HepG2 (cell line): Measurements from ENCODE around the gene IGFALS. TPM values are rescaled to one million over a fixed set of nuclear protein-coding genes. Genes with fewer than 3 reads are reported as not detected.

Experiments
- ATAD3A ChIP-seq: sonication (generic); formaldehyde crosslinking; IDR thresholded peaks from 2 replicates; pipeline ENCODE4 v1.4.0; 2020; ENCODE audit warnings: missing genetic modification reagents
- ELF4 ChIP-seq: sonication (generic); formaldehyde crosslinking; IDR thresholded peaks from 2 replicates; pipeline ENCODE4 v1.5.0; 2020; ENCODE audit warnings: missing genetic modification reagents, mild to moderate bottlenecking, moderate library complexity, borderline replicate concordance
- FOXP1 ChIP-seq, 2 experiments: fragments of 450-650 bp in 1 of 2; IDR thresholded peaks; 2 replicates each; pipeline ENCODE4 v1.6.1; 2017 to 2018; ENCODE audit warnings: antibody characterized with exemption in 1 of 2
- JDP2 ChIP-seq: sonication (generic); formaldehyde crosslinking; IDR thresholded peaks from 2 replicates; pipeline ENCODE4 v1.8.1; 2022; ENCODE audit warnings: missing genetic modification reagents, borderline replicate concordance
- KLF15 ChIP-seq: sonication (generic); formaldehyde crosslinking; IDR thresholded peaks from 2 replicates; pipeline ENCODE4 v1.8.1; 2023; ENCODE audit warnings: borderline replicate concordance, mild to moderate bottlenecking, inconsistent platforms, missing genetic modification reagents, mixed read lengths
- KLF9 ChIP-seq: IDR thresholded peaks from 2 replicates; pipeline ENCODE4 v1.6.1; 2016; ENCODE audit warnings: low read depth
- NCOA1 ChIP-seq: sonication (generic); formaldehyde crosslinking; IDR thresholded peaks from 2 replicates; pipeline ENCODE4 v1.9.0; 2021; ENCODE audit warnings: missing genetic modification reagents
- NFE2L1 ChIP-seq: sonication (generic); formaldehyde crosslinking; IDR thresholded peaks from 2 replicates; pipeline ENCODE4 v1.4.0; 2020; ENCODE audit warnings: missing genetic modification reagents, mild to moderate bottlenecking, borderline replicate concordance
- POGZ ChIP-seq: sonication (generic); formaldehyde crosslinking; IDR thresholded peaks from 2 replicates; pipeline ENCODE4 v1.4.0; 2020; ENCODE audit warnings: mild to moderate bottlenecking, missing genetic modification reagents
- TCF7 ChIP-seq: sonication (generic); IDR thresholded peaks from 2 replicates; pipeline ENCODE4 v1.6.1; 2016; ENCODE audit warnings: antibody characterized with exemption, low read depth
- ZNF44 ChIP-seq: sonication (generic); formaldehyde crosslinking; IDR thresholded peaks from 2 replicates; pipeline ENCODE4 v1.5.1; 2020; ENCODE audit warnings: mild to moderate bottlenecking, missing genetic modification reagents
- ZNF644 ChIP-seq: IDR thresholded peaks from 2 replicates; pipeline ENCODE4 v1.6.1; 2016; ENCODE audit warnings: low read depth
- ZNF672 ChIP-seq: sonication (generic); formaldehyde crosslinking; IDR thresholded peaks from 2 replicates; pipeline ENCODE4 v1.8.1; 2022; ENCODE audit warnings: missing genetic modification reagents
- ZNF788 ChIP-seq: sonication (generic); formaldehyde crosslinking; IDR thresholded peaks from 2 replicates; pipeline ENCODE4 v1.5.0; 2020; ENCODE audit warnings: mild to moderate bottlenecking, missing genetic modification reagents, borderline replicate concordance
- ZNF891 ChIP-seq: sonication (generic); formaldehyde crosslinking; IDR thresholded peaks from 2 replicates; pipeline ENCODE4 v1.5.0; 2020; ENCODE audit warnings: mild to moderate bottlenecking, missing genetic modification reagents
- polyA plus RNA-seq, 8 experiments: library from polyadenylated mRNA; depleted of rRNA in 3 of 8; stranded (reverse) in 7 of 8; unstranded in 1 of 8; fragments of >200 nt; fragmentation: Illumina TruSeq in 4 of 8; extraction: Trizol in 4 of 8; gene quantifications; 2 replicates each; pipeline versions ENCODE4 v1.2.1 to v1.2.3, GENCODE V29; 2011 to 2016; ENCODE audit warnings: low read depth in 4 of 8, missing spikeins in 1 of 8, mixed read lengths in 1 of 8; ENCODE audit not compliant: insufficient read depth in 1 of 8
- total RNA-seq, 5 experiments: library from RNA; depleted of rRNA; stranded (reverse); fragments of >200 nt; fragmentation: Illumina TruSeq; extraction: Trizol; gene quantifications; 2 replicates each; pipeline ENCODE4 v1.2.3, GENCODE V29; 2016; ENCODE audit warnings: low read depth in 1 of 5
- TF ChIP-seq, protein P1 (sequence below): sonication (generic); formaldehyde crosslinking; IDR thresholded peaks from 2 replicates; pipeline ENCODE4 v1.5.1; 2020; ENCODE audit warnings: missing genetic modification reagents, mild to moderate bottlenecking, borderline replicate concordance
- TF ChIP-seq, protein P2 (sequence below): sonication (generic); formaldehyde crosslinking; IDR thresholded peaks from 2 replicates; pipeline ENCODE4 v1.8.1; 2022; ENCODE audit warnings: mild to moderate bottlenecking, missing genetic modification reagents
- TF ChIP-seq, protein P3 (sequence below): sonication (generic); formaldehyde crosslinking; IDR thresholded peaks from 2 replicates; pipeline ENCODE4 v1.5.1; 2020; ENCODE audit warnings: mild to moderate bottlenecking, missing genetic modification reagents, borderline replicate concordance
- TF ChIP-seq, protein P4 (sequence below): sonication (generic); formaldehyde crosslinking; IDR thresholded peaks from 2 replicates; pipeline ENCODE4 v1.4.0; 2020; ENCODE audit warnings: mild to moderate bottlenecking, missing genetic modification reagents, borderline replicate concordance
- TF ChIP-seq, protein P5 (sequence below): sonication (generic); formaldehyde crosslinking; conservative IDR thresholded peaks from 2 replicates; pipeline ENCODE4 v1.5.0; 2020; ENCODE audit warnings: missing genetic modification reagents

The IGFALS gene
- total and polyA plus RNA-seq, 2 of the 13 experiments (the other 11 are each of a cell fraction or from before 2014, with no cell fraction given) = 0.34 to 2.4 TPM

DNA sequence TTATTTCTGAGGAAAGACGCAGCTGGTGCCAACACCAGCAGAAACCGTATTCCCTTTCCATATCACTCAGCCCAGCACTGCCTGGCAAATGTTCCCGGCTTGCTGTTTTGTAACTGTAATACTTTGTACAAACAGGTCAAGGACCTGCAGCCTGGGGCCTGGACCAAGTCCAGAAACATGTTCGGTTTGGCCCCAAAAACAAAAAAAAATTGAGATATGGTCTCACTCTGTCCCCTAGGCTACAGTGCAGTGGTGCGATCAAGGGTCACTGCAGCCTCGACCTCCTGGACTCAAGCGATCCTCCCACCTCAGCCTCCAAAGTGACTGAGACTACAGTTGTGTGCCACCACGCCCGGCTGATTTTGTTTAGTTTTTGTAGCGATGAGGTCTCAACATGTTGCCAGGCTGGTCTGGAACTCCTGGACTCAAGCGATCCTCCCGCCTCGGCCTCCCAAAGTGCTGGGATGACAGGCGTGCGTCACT lies 31.9 kb upstream of the IGFALS start (continued):
- TF ChIP-seq, protein P1, sequence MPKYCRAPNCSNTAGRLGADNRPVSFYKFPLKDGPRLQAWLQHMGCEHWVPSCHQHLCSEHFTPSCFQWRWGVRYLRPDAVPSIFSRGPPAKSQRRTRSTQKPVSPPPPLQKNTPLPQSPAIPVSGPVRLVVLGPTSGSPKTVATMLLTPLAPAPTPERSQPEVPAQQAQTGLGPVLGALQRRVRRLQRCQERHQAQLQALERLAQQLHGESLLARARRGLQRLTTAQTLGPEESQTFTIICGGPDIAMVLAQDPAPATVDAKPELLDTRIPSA (CRISPR knock-in tag) = no peak
- no peak for TF ChIP-seq KLF9 (CRISPR knock-in tag)
- TF ChIP-seq ZNF672 (CRISPR knock-in tag) = no peak
- 0 out of 2 replicates have a peak, but pooled peaks have one; percentile 38 for TF ChIP-seq ZNF891 (CRISPR knock-in tag)
- no peak for TF ChIP-seq ELF4
- TF ChIP-seq, protein P2, sequence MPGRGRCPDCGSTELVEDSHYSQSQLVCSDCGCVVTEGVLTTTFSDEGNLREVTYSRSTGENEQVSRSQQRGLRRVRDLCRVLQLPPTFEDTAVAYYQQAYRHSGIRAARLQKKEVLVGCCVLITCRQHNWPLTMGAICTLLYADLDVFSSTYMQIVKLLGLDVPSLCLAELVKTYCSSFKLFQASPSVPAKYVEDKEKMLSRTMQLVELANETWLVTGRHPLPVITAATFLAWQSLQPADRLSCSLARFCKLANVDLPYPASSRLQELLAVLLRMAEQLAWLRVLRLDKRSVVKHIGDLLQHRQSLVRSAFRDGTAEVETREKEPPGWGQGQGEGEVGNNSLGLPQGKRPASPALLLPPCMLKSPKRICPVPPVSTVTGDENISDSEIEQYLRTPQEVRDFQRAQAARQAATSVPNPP = no peak
- TF ChIP-seq JDP2 (CRISPR knock-in tag) = no peak
- no peak for TF ChIP-seq TCF7
- TF ChIP-seq ZNF644 (CRISPR knock-in tag) = no peak
- TF ChIP-seq ZNF44 (CRISPR knock-in tag) = no peak
- peak; percentile 75 for TF ChIP-seq POGZ (CRISPR knock-in tag)
- TF ChIP-seq, protein P3, sequence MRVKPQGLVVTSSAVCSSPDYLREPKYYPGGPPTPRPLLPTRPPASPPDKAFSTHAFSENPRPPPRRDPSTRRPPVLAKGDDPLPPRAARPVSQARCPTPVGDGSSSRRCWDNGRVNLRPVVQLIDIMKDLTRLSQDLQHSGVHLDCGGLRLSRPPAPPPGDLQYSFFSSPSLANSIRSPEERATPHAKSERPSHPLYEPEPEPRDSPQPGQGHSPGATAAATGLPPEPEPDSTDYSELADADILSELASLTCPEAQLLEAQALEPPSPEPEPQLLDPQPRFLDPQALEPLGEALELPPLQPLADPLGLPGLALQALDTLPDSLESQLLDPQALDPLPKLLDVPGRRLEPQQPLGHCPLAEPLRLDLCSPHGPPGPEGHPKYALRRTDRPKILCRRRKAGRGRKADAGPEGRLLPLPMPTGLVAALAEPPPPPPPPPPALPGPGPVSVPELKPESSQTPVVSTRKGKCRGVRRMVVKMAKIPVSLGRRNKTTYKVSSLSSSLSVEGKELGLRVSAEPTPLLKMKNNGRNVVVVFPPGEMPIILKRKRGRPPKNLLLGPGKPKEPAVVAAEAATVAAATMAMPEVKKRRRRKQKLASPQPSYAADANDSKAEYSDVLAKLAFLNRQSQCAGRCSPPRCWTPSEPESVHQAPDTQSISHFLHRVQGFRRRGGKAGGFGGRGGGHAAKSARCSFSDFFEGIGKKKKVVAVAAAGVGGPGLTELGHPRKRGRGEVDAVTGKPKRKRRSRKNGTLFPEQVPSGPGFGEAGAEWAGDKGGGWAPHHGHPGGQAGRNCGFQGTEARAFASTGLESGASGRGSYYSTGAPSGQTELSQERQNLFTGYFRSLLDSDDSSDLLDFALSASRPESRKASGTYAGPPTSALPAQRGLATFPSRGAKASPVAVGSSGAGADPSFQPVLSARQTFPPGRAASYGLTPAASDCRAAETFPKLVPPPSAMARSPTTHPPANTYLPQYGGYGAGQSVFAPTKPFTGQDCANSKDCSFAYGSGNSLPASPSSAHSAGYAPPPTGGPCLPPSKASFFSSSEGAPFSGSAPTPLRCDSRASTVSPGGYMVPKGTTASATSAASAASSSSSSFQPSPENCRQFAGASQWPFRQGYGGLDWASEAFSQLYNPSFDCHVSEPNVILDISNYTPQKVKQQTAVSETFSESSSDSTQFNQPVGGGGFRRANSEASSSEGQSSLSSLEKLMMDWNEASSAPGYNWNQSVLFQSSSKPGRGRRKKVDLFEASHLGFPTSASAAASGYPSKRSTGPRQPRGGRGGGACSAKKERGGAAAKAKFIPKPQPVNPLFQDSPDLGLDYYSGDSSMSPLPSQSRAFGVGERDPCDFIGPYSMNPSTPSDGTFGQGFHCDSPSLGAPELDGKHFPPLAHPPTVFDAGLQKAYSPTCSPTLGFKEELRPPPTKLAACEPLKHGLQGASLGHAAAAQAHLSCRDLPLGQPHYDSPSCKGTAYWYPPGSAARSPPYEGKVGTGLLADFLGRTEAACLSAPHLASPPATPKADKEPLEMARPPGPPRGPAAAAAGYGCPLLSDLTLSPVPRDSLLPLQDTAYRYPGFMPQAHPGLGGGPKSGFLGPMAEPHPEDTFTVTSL (CRISPR knock-in tag) = no peak
- no peak for TF ChIP-seq FOXP1 (IDR thresholded peaks at IDR 0.05)
- TF ChIP-seq FOXP1 (CRISPR knock-in tag; IDR thresholded peaks at IDR 0.05) = no peak
- TF ChIP-seq, protein P4, sequence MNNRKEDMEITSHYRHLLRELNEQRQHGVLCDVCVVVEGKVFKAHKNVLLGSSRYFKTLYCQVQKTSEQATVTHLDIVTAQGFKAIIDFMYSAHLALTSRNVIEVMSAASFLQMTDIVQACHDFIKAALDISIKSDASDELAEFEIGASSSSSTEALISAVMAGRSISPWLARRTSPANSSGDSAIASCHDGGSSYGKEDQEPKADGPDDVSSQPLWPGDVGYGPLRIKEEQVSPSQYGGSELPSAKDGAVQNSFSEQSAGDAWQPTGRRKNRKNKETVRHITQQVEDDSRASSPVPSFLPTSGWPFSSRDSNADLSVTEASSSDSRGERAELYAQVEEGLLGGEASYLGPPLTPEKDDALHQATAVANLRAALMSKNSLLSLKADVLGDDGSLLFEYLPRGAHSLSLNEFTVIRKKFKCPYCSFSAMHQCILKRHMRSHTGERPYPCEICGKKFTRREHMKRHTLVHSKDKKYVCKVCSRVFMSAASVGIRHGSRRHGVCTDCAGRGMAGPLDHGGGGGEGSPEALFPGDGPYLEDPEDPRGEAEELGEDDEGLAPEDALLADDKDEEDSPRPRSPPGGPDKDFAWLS (CRISPR knock-in tag) = no peak
- TF ChIP-seq ZNF788 (CRISPR knock-in tag) = peak; percentile 54; the same call in 1 of the 2 replicates
- no peak for TF ChIP-seq KLF15 (CRISPR knock-in tag)
- no peak for TF ChIP-seq NFE2L1 (CRISPR knock-in tag)
- no peak for TF ChIP-seq ATAD3A (CRISPR knock-in tag)
- TF ChIP-seq, protein P5, sequence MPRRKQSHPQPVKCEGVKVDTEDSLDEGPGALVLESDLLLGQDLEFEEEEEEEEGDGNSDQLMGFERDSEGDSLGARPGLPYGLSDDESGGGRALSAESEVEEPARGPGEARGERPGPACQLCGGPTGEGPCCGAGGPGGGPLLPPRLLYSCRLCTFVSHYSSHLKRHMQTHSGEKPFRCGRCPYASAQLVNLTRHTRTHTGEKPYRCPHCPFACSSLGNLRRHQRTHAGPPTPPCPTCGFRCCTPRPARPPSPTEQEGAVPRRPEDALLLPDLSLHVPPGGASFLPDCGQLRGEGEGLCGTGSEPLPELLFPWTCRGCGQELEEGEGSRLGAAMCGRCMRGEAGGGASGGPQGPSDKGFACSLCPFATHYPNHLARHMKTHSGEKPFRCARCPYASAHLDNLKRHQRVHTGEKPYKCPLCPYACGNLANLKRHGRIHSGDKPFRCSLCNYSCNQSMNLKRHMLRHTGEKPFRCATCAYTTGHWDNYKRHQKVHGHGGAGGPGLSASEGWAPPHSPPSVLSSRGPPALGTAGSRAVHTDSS (CRISPR knock-in tag) = no peak
- TF ChIP-seq NCOA1 (CRISPR knock-in tag) = peak; percentile 71; the same call in 1 of the 2 replicates
